C4-2B (cell line): ENCODE measurements around the gene LRRC26.

Experiments used
- ZFX ChIP-seq: fragments of 450-650 bp; IDR thresholded peaks from 2 replicates; pipeline ENCODE4 v1.6.1; 2017
- TF ChIP-seq, protein P1 (sequence below): fragments of 450-650 bp; conservative IDR thresholded peaks from 2 replicates; pipeline ENCODE4 v1.5.1; 2017; ENCODE audit warnings: mild to moderate bottlenecking

DNA sequence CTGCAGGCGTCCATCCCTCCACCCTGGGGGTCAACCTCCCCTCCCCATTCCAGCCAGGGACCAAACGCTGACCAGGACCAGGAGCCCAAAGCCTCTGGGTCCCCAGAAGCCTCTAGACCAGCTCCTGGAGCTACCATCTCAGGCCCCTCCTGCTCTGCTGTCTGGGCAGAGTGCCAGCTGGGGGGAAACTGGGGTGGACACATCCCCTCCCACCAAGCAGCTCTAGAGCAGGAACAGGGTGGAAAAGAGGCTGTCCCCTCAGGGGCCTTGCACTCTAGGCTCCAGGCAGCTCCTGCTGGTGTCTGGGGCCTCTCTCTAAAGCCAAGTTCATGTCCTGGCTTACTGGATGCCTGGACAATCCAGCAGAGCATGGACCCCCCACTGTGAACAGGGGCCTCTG, 23.0 kb upstream of the LRRC26 start:
- TF ChIP-seq, protein P1, sequence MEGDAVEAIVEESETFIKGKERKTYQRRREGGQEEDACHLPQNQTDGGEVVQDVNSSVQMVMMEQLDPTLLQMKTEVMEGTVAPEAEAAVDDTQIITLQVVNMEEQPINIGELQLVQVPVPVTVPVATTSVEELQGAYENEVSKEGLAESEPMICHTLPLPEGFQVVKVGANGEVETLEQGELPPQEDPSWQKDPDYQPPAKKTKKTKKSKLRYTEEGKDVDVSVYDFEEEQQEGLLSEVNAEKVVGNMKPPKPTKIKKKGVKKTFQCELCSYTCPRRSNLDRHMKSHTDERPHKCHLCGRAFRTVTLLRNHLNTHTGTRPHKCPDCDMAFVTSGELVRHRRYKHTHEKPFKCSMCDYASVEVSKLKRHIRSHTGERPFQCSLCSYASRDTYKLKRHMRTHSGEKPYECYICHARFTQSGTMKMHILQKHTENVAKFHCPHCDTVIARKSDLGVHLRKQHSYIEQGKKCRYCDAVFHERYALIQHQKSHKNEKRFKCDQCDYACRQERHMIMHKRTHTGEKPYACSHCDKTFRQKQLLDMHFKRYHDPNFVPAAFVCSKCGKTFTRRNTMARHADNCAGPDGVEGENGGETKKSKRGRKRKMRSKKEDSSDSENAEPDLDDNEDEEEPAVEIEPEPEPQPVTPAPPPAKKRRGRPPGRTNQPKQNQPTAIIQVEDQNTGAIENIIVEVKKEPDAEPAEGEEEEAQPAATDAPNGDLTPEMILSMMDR: no peak
- TF ChIP-seq ZFX: no peak
